ENCODE measurements around the gene TLE7. TPM values are rescaled to one million over a fixed set of nuclear protein-coding genes. Genes with fewer than 3 reads are reported as not detected.
A peak's percentile ranks its signal among the peaks of the same experiment; 100 is the strongest.

Gene TLE7
- total and polyA plus RNA-seq, 3 donors from 2014 or later = 1.7 to 3.0 (median 2.4) TPM

GRCh38 chr16:71410146-71410545, 31.7 kb downstream of the TLE7 start:
- TF ChIP-seq POLR2A (IDR thresholded peaks at IDR 0.05) (no peak), CTCF (IDR thresholded peaks at IDR 0.05) (no peak)
- H3K4me1 ChIP-seq = peaks cover 5% of the 10 kb centered on the region
- intact Hi-C loops (cut with DNase I; ENCODE audit: low total_unique reads) = loop anchor here (10.0 kb wide), 1 partner anchor 95 kb away; no protein-coding TSS in a partner anchor
- H3K36me3 ChIP-seq (ENCODE audit: low read depth, missing control alignments) = no peaks in the 10 kb centered on the region
- DNase-seq = no peak
- no peak overlapping the region for H3K27ac ChIP-seq
- no peaks in the 10 kb centered on the region for H3K27me3 ChIP-seq
- H3K9me3 ChIP-seq = no peaks in the 10 kb centered on the region
- no peak overlapping the region for H3K4me3 ChIP-seq
- WGBS, 2 donors = 72 to 96% methylated on average over 2 to 5 of the region's 5 CpGs

GRCh38 chr16:71409011-71409775, 32.7 kb downstream of the TLE7 start:
- no peak overlapping the region for H3K4me3 ChIP-seq
- no peak overlapping the region for H3K27ac ChIP-seq
- intact Hi-C loops (cut with DNase I; ENCODE audit: low total_unique reads) = no loop called here
- no peaks in the 10 kb centered on the region for H3K9me3 ChIP-seq
- WGBS, 2 donors = 38 to 42% methylated on average over 16 of the region's 16 CpGs
- no peaks in the 10 kb centered on the region for H3K27me3 ChIP-seq
- H3K4me1 ChIP-seq = peaks cover 5% of the 10 kb centered on the region
- no peak for TF ChIP-seq CTCF (IDR thresholded peaks at IDR 0.05)
- no peak for TF ChIP-seq POLR2A (IDR thresholded peaks at IDR 0.05)
- H3K36me3 ChIP-seq (ENCODE audit: low read depth, missing control alignments) = no peaks in the 10 kb centered on the region
- DNase-seq = peak; percentile 77

- no peak overlapping the region for H3K27ac ChIP-seq
- intact Hi-C loops (cut with DNase I; ENCODE audit: low total_unique reads) = no loop called here
- no peak overlapping the region for H3K4me3 ChIP-seq
- H3K9me3 ChIP-seq = no peaks in the 10 kb centered on the region
- 58 to 63% methylated on average over 3 of the region's 3 CpGs for WGBS, 2 donors
- H3K4me1 ChIP-seq = peaks cover 5% of the 10 kb centered on the region
- no peak for TF ChIP-seq POLR2A (IDR thresholded peaks at IDR 0.05)
- TF ChIP-seq CTCF (IDR thresholded peaks at IDR 0.05) = no peak
- DNase-seq = no peak
- H3K27me3 ChIP-seq = no peaks in the 10 kb centered on the region
- H3K36me3 ChIP-seq (ENCODE audit: low read depth, missing control alignments) = no peaks in the 10 kb centered on the region
Observed at GRCh38 chr16:71408536-71408935, 33.3 kb downstream of the TLE7 start.

GRCh38 chr16:71407731-71408130, 34.1 kb downstream of the TLE7 start:
- no peaks in the 10 kb centered on the region for H3K27me3 ChIP-seq
- no peaks in the 10 kb centered on the region for H3K36me3 ChIP-seq (ENCODE audit: low read depth, missing control alignments)
- no peak overlapping the region for H3K27ac ChIP-seq
- H3K9me3 ChIP-seq = no peaks in the 10 kb centered on the region
- no peak for DNase-seq
- peaks cover 5% of the 10 kb centered on the region for H3K4me1 ChIP-seq
- intact Hi-C loops (cut with DNase I; ENCODE audit: low total_unique reads) = no loop called here
- 76 to 93% methylated on average over 1 of the region's 1 CpG for WGBS, 2 donors
- TF ChIP-seq POLR2A (IDR thresholded peaks at IDR 0.05) (no peak), CTCF (IDR thresholded peaks at IDR 0.05) (no peak)
- no peak overlapping the region for H3K4me3 ChIP-seq

GRCh38 chr16:71406724-71407123, 35.1 kb downstream of the TLE7 start:
- TF ChIP-seq POLR2A (IDR thresholded peaks at IDR 0.05) (no peak), CTCF (IDR thresholded peaks at IDR 0.05) (no peak)
- Histone ChIP-seq H3K27ac (no peak overlapping the region), H3K27me3 (no peaks in the 10 kb centered on the region), H3K36me3 (ENCODE audit: low read depth, missing control alignments) (no peaks in the 10 kb centered on the region), H3K4me3 (no peak overlapping the region), H3K9me3 (no peaks in the 10 kb centered on the region), H3K4me1 (peaks cover 5% of the 10 kb centered on the region)
- WGBS, 2 donors = 79 to 82% methylated on average over 6 to 8 of the region's 8 CpGs
- DNase-seq = no peak
- intact Hi-C loops (cut with DNase I; ENCODE audit: low total_unique reads) = no loop called here
